GM12878 (cell line): ENCODE data around the gene FGD3. TPM values are rescaled to one million over a fixed set of nuclear protein-coding genes. Genes with fewer than 3 reads are reported as not detected.

Experiments used
- ATAC-seq: fragments of 200-7000 bp; cut with Tn5 transposase; 3 replicates; pipeline ENCODE4 v1.9.1; 2020; ENCODE audit warnings: mild to moderate bottlenecking, moderate library complexity
- BruUV-seq: library from RNA; stranded (reverse); fragments of 400-500 nt; replicated peaks from 2 replicates; lab custom pipeline; 2021; lab: Mats Ljungman, UMichigan
- CTCF ChIA-PET: fragments of 300-600 bp; sonication (Branson Sonifier 250); formaldehyde crosslinking; extraction: SDS; loops from one replicate; lab custom pipeline; 2021; ENCODE audit warnings: inconsistent platforms; lab: Yijun Ruan, JAX
- POLR2A ChIA-PET: fragments of 350-600 bp; formaldehyde crosslinking; extraction: SDS; loops from one replicate; lab custom pipeline; 2021; ENCODE audit warnings: inconsistent platforms; lab: Charles Lee
- RAD21 ChIA-PET: fragments of 300-600 bp; sonication (Branson Sonifier 250); formaldehyde crosslinking; loops from one replicate; lab custom pipeline; 2023; ENCODE audit warnings: antibody characterized with exemption; ENCODE audit not compliant: unreplicated experiment; lab: Charles Lee
- SMC1A ChIA-PET: fragments of 300-600 bp; sonication (Branson Sonifier 250); formaldehyde crosslinking; loops from one replicate; lab custom pipeline; 2023; ENCODE audit not compliant: unreplicated experiment, uncharacterized antibody; lab: Charles Lee
- DNase-seq: peaks from one replicate; pipeline ENCODE4 v3.0.0-alpha.2; 2011; ENCODE audit warnings: low read depth, low spot score
- FAIRE-seq: peaks from 3 replicates; lab custom pipeline; 2011; peaks lifted over from hg19 to GRCh38; lab: Jason Lieb, UNC
- H2AFZ ChIP-seq: 2 replicates; pipeline ENCODE4 v1.6.0; 2011; ENCODE audit warnings: low read depth, low read length, control low read depth; ENCODE audit not compliant: control insufficient read depth
- H3K27ac ChIP-seq: 2 replicates; pipeline ENCODE4 v1.5.1; 2011; ENCODE audit warnings: control low read depth; ENCODE audit not compliant: control insufficient read depth, insufficient read depth
- H3K27me3 ChIP-seq, 2 experiments: replicated peaks in 1 of 2; 2 replicates each; pipeline versions ENCODE4 v1.6.0 to v1.6.1; 2011; ENCODE audit warnings: low read length in 1 of 2; ENCODE audit not compliant: control insufficient read depth in 2 of 2, insufficient read depth in 2 of 2
- H3K36me3 ChIP-seq, 2 experiments: 2 replicates each; pipeline ENCODE4 v1.5.1; 2011; ENCODE audit warnings: low read length in 1 of 2; ENCODE audit not compliant: control insufficient read depth in 2 of 2, insufficient read depth in 2 of 2
- H3K4me1 ChIP-seq: 2 replicates; pipeline ENCODE4 v1.6.1; 2011; ENCODE audit warnings: mild to moderate bottlenecking, low read length, moderate library complexity, mixed read lengths; ENCODE audit not compliant: control insufficient read depth, insufficient read depth
- H3K4me2 ChIP-seq: 2 replicates; pipeline ENCODE4 v1.6.0; 2011; ENCODE audit warnings: control low read depth; ENCODE audit not compliant: control insufficient read depth, insufficient read depth
- H3K4me3 ChIP-seq: fragments of 200-600 bp; sonication (generic); 2 replicates; pipeline ENCODE4 v1.5.1; 2016
- H3K79me2 ChIP-seq: 2 replicates; pipeline ENCODE4 v1.6.0; 2011; ENCODE audit warnings: low read length; ENCODE audit not compliant: control insufficient read depth, insufficient read depth
- H3K9ac ChIP-seq: 2 replicates; pipeline ENCODE4 v1.8.0; 2011; ENCODE audit warnings: low read length, control low read depth, mixed read lengths; ENCODE audit not compliant: control insufficient read depth, insufficient read depth
- H3K9me3 ChIP-seq: replicated peaks from 3 replicates; pipeline ENCODE4 v1.5.1; 2011; ENCODE audit warnings: mild to moderate bottlenecking, low read length; ENCODE audit not compliant: control insufficient read depth, insufficient read depth
- H4K20me1 ChIP-seq: 2 replicates; pipeline ENCODE4 v1.6.0; 2011; ENCODE audit not compliant: control insufficient read depth, insufficient read depth
- CBX3 ChIP-seq: fragments of 200-600 bp; sonication (generic); IDR thresholded peaks from 2 replicates; pipeline ENCODE4 v1.6.1; 2016; ENCODE audit warnings: low read depth, borderline replicate concordance
- E2F4 ChIP-seq: IDR thresholded peaks from 2 replicates; pipeline ENCODE4 v1.6.1; 2012; ENCODE audit warnings: low read depth, low read length, improper control_type of control experiment
- FOXM1 ChIP-seq: IDR thresholded peaks from 2 replicates; pipeline ENCODE4 v1.6.1; 2012; ENCODE audit warnings: low read depth, mild to moderate bottlenecking, inconsistent platforms, low read length, moderate library complexity
- POLR2A ChIP-seq: IDR thresholded peaks from 2 replicates; pipeline ENCODE4 v1.6.1; 2011; ENCODE audit warnings: low read depth, mild to moderate bottlenecking, low read length
- REST ChIP-seq: IDR thresholded peaks from 2 replicates; pipeline ENCODE4 v1.6.1; 2012; ENCODE audit warnings: mild to moderate bottlenecking, low read depth, low read length
- ZNF384 ChIP-seq: IDR thresholded peaks from 2 replicates; pipeline ENCODE4 v1.6.1; 2012; ENCODE audit warnings: low read depth, mild to moderate bottlenecking, low read length, improper control_type of control experiment, borderline replicate concordance
- WGBS: methylation state at CpG from one replicate; pipeline ENCODE4 v1.1.6; 2016; ENCODE audit warnings: low lambda C conversion rate; ENCODE audit not compliant: insufficient replicate concordance, insufficient coverage; ENCODE audit errors: missing lambda C conversion rate; 5-methylcytosine and 5-hydroxymethylcytosine counted together
- in situ Hi-C: fragments of 300-500 bp; cut with MboI; formaldehyde crosslinking; loops from 9 replicates; pipeline ENCODE4 v1.14.3; 2018; ENCODE audit warnings: mixed read lengths
- intact Hi-C: fragments of 100-400 bp; cut with micrococcal nuclease; formaldehyde crosslinking; loops from one replicate; pipeline ENCODE4 v1.14.2; 2022; ENCODE audit not compliant: unreplicated experiment
- polyA plus RNA-seq, 11 experiments: library from polyadenylated mRNA; depleted of rRNA in 4 of 11; unstranded in 6 of 11; stranded (reverse) in 5 of 11; fragments of >200 nt; fragmentation: Nextera tagmentation in 4 of 11; fragmentation: Illumina TruSeq in 1 of 11; extraction: Ambion mirVana in 4 of 11; extraction: Trizol in 1 of 11; gene quantifications; 1 replicate in 1 of 11; 2 replicates in 10 of 11; pipeline versions ENCODE4 v1.2.1 to v1.2.3, GENCODE V29; 2011 to 2016; ENCODE audit warnings: inconsistent platforms in 2 of 11, missing spikeins in 2 of 11, low read depth in 1 of 11
- total RNA-seq, 4 experiments: library from RNA; depleted of rRNA in 3 of 4; stranded (reverse); fragments of >200 nt in 3 of 4; fragmentation: Illumina TruSeq in 1 of 4; extraction: Trizol in 1 of 4; gene quantifications; 2 replicates each; pipeline versions ENCODE4 v1.2.1 to v1.2.3, GENCODE V29; 2013 to 2021

FGD3 gene
- total and polyA plus RNA-seq, 10 of the 15 experiments (the other 5 are each of a cell fraction or from before 2014, with no cell fraction given), result 0.26 to 18.1 (median 12.4) TPM

DNA sequence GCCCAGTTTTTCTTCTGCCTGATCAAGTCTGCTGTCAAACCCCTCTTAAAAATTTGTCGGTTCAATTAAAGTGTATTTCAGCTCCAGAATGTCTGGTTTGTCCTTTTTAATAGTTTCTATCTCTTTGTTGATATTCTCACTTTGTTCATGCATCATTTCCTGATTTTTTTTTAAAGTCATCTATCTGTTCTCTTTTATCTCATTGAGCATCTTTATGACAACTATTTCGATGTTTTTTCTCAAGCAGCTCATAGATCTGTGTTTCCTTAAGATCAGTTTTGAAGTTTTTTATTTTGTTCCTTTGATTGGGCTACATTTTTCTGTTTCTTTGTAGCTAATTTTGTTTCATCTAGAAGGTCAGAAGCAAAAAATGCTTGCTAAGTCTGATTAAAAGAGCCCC lies 53.7 kb downstream of the FGD3 start:
- Histone ChIP-seq H3K79me2 (no peaks in the 10 kb centered on the region), H2AFZ (no peak overlapping the region), H3K4me3 (no peak overlapping the region), H3K36me3 (peaks cover 8 to 16% of the 10 kb centered on the region in 2 experiments; a peak in 3 of 4 replicates), H3K27ac (no peak overlapping the region), H3K4me1 (no peaks in the 10 kb centered on the region), H3K9ac (no peak overlapping the region), H3K27me3 (no peaks in the 10 kb centered on the region), H4K20me1 (no peaks in the 10 kb centered on the region), H3K4me2 (no peak overlapping the region), H3K9me3 (no peaks in the 10 kb centered on the region; the same call in 2 of the 3 replicates)
- ATAC-seq, result no peak
- SMC1A ChIA-PET, result interaction anchor here (0.7 to 5.9 kb wide), 5 partner anchors 9 to 108 kb away, joined by 3 to 29 read pairs (median 5); no protein-coding TSS in a partner anchor
- no peak for DNase-seq
- CTCF ChIA-PET, result interaction anchor here (0.7 to 6.0 kb wide), 6 partner anchors 10 to 302 kb away, joined by 3 to 130 read pairs (median 27); no protein-coding TSS in a partner anchor
- 95% methylated on average over 2 of the region's 2 CpGs for WGBS
- TF ChIP-seq FOXM1, result no peak
- no peak for TF ChIP-seq ZNF384
- TF ChIP-seq CBX3, result no peak
- no peak for TF ChIP-seq E2F4
- TF ChIP-seq REST, result no peak
- TF ChIP-seq POLR2A, result no peak
- intact Hi-C loops, result loop anchor here (5.0 kb wide), 2 partner anchors 56 to 91 kb away; partner anchors contain the start of gene SUSD3
- POLR2A ChIA-PET, result no interaction called here
- no TSS peak for BruUV-seq
- peak; percentile 23 for FAIRE-seq
- in situ Hi-C loops, result no loop called here
- RAD21 ChIA-PET, result interaction anchor here (0.6 to 6.1 kb wide), 4 partner anchors 11 to 106 kb away, joined by 3 to 77 read pairs (median 5); no protein-coding TSS in a partner anchor
